Thyroid gland (tissue), 4 donors: ENCODE measurements around the gene POLR2I. TPM values are rescaled to one million over a fixed set of nuclear protein-coding genes. Genes with fewer than 3 reads are reported as not detected.

Source experiments
- DNase-seq, 2 donors: peaks; one replicate each; pipeline ENCODE4 v3.0.0-alpha.2; 2019
- H3K27ac ChIP-seq, 3 donors: fragments of 200-600 bp; sonication (generic); 1 replicate in 2 of 3; 2 replicates in 1 of 3; pipeline ENCODE4 v1.5.1; 2016 to 2019; ENCODE audit warnings: mild to moderate bottlenecking in 1 of 3, moderate library complexity in 1 of 3
- H3K27me3 ChIP-seq: fragments of 200-600 bp; sonication (generic); one replicate; pipeline ENCODE4 v1.5.1; 2019
- H3K36me3 ChIP-seq, 2 donors: fragments of 200-600 bp; sonication (generic); one replicate each; pipeline ENCODE4 v1.5.1; 2016 to 2019
- H3K4me1 ChIP-seq, 2 donors: fragments of 200-600 bp; sonication (generic); one replicate each; pipeline ENCODE4 v1.5.1; 2017 to 2019
- H3K4me3 ChIP-seq, 3 donors: fragments of 200-600 bp; sonication (generic); replicated peaks in 1 of 3; 1 replicate in 2 of 3; 2 replicates in 1 of 3; pipeline ENCODE4 v1.5.1; 2016; ENCODE audit warnings: mild to moderate bottlenecking in 1 of 3
- H3K9me3 ChIP-seq: fragments of 200-600 bp; sonication (generic); one replicate; pipeline ENCODE4 v1.5.1; 2017
- POLR2A ChIP-seq, 2 donors: fragments of 450-650 bp; IDR thresholded peaks; one replicate each; pipeline ENCODE4 v1.6.1; 2017; ENCODE audit warnings: antibody characterized with exemption in 2 of 2, mild to moderate bottlenecking in 2 of 2, moderate library complexity in 1 of 2
- WGBS, 2 donors: methylation state at CpG; one replicate each; pipeline ENCODE4 v1.1.5; 2017; 5-methylcytosine and 5-hydroxymethylcytosine counted together
- intact Hi-C: fragments of 100-400 bp; cut with DNase I; formaldehyde crosslinking; loops from one replicate; pipeline ENCODE4 v1.15.1; 2023
- total RNA-seq, 4 donors: library from RNA; depleted of rRNA; stranded (reverse); fragments of >200 nt; gene quantifications; one replicate each; pipeline ENCODE4 v1.2.3, GENCODE V29; 2016
- TF ChIP-seq, protein P1 (sequence below), 6 experiments: fragments of 200-600 bp in 3 of 6; fragments of 450-650 bp in 3 of 6; sonication (generic) in 3 of 6; IDR thresholded peaks; one replicate each; pipeline ENCODE4 v1.5.1; 2016 to 2019; ENCODE audit warnings: antibody characterized with exemption in 6 of 6, mild to moderate bottlenecking in 2 of 6, inconsistent platforms in 1 of 6, moderate library complexity in 1 of 6

The POLR2I gene
- total RNA-seq, 4 donors from 2014 or later, result 53.7 to 101 (median 76.9) TPM

DNA sequence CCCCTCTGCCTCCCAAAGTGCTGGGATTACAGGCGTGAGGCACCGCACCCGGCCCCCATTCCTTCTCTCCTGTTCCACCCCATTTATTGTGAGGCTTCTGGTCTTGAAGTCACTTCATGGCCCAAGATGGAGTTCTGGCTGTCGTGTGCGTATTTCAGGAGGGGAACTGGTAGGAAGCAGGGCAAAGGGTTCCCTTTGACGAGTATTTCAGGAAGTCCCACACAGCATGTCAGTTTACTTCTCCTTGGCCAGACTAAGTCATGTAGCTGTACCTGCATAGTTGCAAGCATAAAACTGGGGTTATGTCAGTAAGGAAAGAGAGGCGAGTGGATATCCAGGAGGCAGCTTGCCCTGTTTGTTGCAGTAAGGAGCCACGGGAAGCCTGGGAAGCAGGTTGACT is 49.8 kb downstream of the POLR2I start:
- no peak overlapping the region for H3K27ac ChIP-seq
- 96 to 97% methylated on average over 8 of the region's 8 CpGs for WGBS, 2 donors
- intact Hi-C loops, result no loop called here

More for the DNA sequence above, 49.8 kb downstream of the POLR2I start:
- Histone ChIP-seq H3K36me3 (no peaks in the 10 kb centered on the region), H3K4me1 (no peaks in the 10 kb centered on the region), H3K9me3 (no peaks in the 10 kb centered on the region), H3K4me3 (no peak overlapping the region), H3K27me3 (no peaks in the 10 kb centered on the region)
- DNase-seq, result no peak
- TF ChIP-seq POLR2A (IDR thresholded peaks at IDR 0.05), result no peak
- TF ChIP-seq, protein P1, sequence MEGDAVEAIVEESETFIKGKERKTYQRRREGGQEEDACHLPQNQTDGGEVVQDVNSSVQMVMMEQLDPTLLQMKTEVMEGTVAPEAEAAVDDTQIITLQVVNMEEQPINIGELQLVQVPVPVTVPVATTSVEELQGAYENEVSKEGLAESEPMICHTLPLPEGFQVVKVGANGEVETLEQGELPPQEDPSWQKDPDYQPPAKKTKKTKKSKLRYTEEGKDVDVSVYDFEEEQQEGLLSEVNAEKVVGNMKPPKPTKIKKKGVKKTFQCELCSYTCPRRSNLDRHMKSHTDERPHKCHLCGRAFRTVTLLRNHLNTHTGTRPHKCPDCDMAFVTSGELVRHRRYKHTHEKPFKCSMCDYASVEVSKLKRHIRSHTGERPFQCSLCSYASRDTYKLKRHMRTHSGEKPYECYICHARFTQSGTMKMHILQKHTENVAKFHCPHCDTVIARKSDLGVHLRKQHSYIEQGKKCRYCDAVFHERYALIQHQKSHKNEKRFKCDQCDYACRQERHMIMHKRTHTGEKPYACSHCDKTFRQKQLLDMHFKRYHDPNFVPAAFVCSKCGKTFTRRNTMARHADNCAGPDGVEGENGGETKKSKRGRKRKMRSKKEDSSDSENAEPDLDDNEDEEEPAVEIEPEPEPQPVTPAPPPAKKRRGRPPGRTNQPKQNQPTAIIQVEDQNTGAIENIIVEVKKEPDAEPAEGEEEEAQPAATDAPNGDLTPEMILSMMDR (IDR thresholded peaks at IDR 0.05), result no peak

Other genes with a start within 250 kb of the POLR2I start
- 1 to 10 TPM in 2 of 4 donors, under 1 TPM in 2; 0.67 to 5.3 (median 2.8) TPM for gene APLP1, start 246.3 kb downstream of the POLR2I start, total RNA-seq
- gene NFKBID, start 214.3 kb downstream of the POLR2I start, total RNA-seq, result 10 to 100 TPM in 3 of 4 donors, 1 to 10 TPM in 1; 7.0 to 56.7 (median 16.9) TPM
- 1 to 10 TPM in 2 of 4 donors, not detected in 2; 1.4 to 4.4 TPM for gene HCST, start 212.3 kb downstream of the POLR2I start, total RNA-seq
- 10 to 100 TPM; 10.1 to 80.4 (median 27.5) TPM for gene TYROBP, start 206.6 kb downstream of the POLR2I start, total RNA-seq
- 10 to 100 TPM in 3 of 4 donors, 1 to 10 TPM in 1; 7.1 to 15.5 (median 11.1) TPM for gene LRFN3, start 178.5 kb downstream of the POLR2I start, total RNA-seq
- 10 to 100 TPM; 51.4 to 96.8 (median 66.7) TPM for gene SDHAF1, start 119.7 kb downstream of the POLR2I start, total RNA-seq
- 10 to 100 TPM in 3 of 4 donors, 1 to 10 TPM in 1; 9.7 to 15.4 (median 12.6) TPM for gene SYNE4, start 106.1 kb downstream of the POLR2I start, total RNA-seq
- gene ALKBH6, start 100.7 kb downstream of the POLR2I start, total RNA-seq, result 10 to 100 TPM; 15.4 to 60.9 (median 32.0) TPM
- 1 to 10 TPM; 1.9 to 3.8 (median 2.9) TPM for gene CLIP3, start 82.0 kb downstream of the POLR2I start, total RNA-seq
- gene THAP8, start 60.6 kb downstream of the POLR2I start, total RNA-seq, result 10 to 100 TPM in 2 of 4 donors, 1 to 10 TPM in 2; 5.0 to 14.2 (median 10.1) TPM
- 1 to 10 TPM in 1 of 4 donors, under 1 TPM in 3; 0.78 to 1.8 (median 0.84) TPM for gene WDR62, start 60.0 kb downstream of the POLR2I start, total RNA-seq
- gene OVOL3, start 3.7 kb downstream of the POLR2I start, total RNA-seq, result not detected
- 100 to 1,000 TPM in 2 of 4 donors, 10 to 100 TPM in 2; 57.2 to 143 (median 104) TPM for gene TBCB, start 593 bp upstream of the POLR2I start, total RNA-seq
- gene CAPNS1, start 25.2 kb upstream of the POLR2I start, total RNA-seq, result 100 to 1,000 TPM; 153 to 179 (median 166) TPM
- gene COX7A1, start 37.6 kb upstream of the POLR2I start, total RNA-seq, result 10 to 100 TPM in 3 of 4 donors, 1 to 10 TPM in 1; 8.0 to 36.7 (median 21.2) TPM
- 10 to 100 TPM in 1 of 4 donors, 1 to 10 TPM in 3; 7.2 to 13.1 (median 7.4) TPM for gene ZNF565, start 99.8 kb upstream of the POLR2I start, total RNA-seq
- 100 to 1,000 TPM in 1 of 4 donors, 10 to 100 TPM in 3; 69.6 to 127 (median 79.7) TPM for gene ZNF146, start 100.2 kb upstream of the POLR2I start, total RNA-seq